ENCODE results near the gene JARID2. TPM values are rescaled to one million over a fixed set of nuclear protein-coding genes. Genes with fewer than 3 reads are reported as not detected.

Gene JARID2
- total and polyA plus RNA-seq, 2 of the 4 experiments (the other 2 are of a cell fraction) = 9.6 to 12.9 TPM

GRCh38 chr6:15368873-15369272 lies 123.0 kb downstream of the JARID2 start:
- in situ Hi-C loops (cut with MboI; ENCODE audit: low sequenced_read_pairs) (no loop called here), intact Hi-C loops (cut with micrococcal nuclease) (no loop called here), dilution Hi-C loops (cut with HindIII; ENCODE audit: low sequenced_read_pairs, unreplicated experiment) (no loop called here)
- peaks cover 95% of the 10 kb centered on the region for H4K20me1 ChIP-seq (ENCODE audit: insufficient read depth, low read length)
- H4K91ac ChIP-seq (ENCODE audit: insufficient read depth, low read depth, low read length) = no peak overlapping the region
- H3K9me3 ChIP-seq (ENCODE audit: control insufficient read depth, insufficient read depth, low read length) = no peaks in the 10 kb centered on the region
- H3K4me3 ChIP-seq (ENCODE audit: insufficient read depth, low read depth, low read length) = no peak overlapping the region
- no peak overlapping the region for H2BK20ac ChIP-seq (ENCODE audit: low read depth, low read length)
- H3K4me1 ChIP-seq (ENCODE audit: control insufficient read depth, insufficient read depth, low read length) = peaks cover 15% of the 10 kb centered on the region
- H3K27ac ChIP-seq (ENCODE audit: insufficient read depth, low read length) = no peak overlapping the region
- no peak for ATAC-seq (ENCODE audit: low read depth)
- no peaks in the 10 kb centered on the region for H3K27me3 ChIP-seq (ENCODE audit: control insufficient read depth, insufficient read depth, low read length)
- H3K14ac ChIP-seq (replicated peaks; ENCODE audit: low read depth, low read length) = no peak overlapping the region
- H3K79me1 ChIP-seq (ENCODE audit: low read depth in 1 of 2, low read length in 2 of 2) = peaks cover 31 to 88% of the 10 kb centered on the region in 2 experiments; a peak in 3 of 4 replicates
- H4K5ac ChIP-seq (ENCODE audit: low read depth, low read length) = no peak overlapping the region
- H3K9ac ChIP-seq (ENCODE audit: low read depth, low read length) = no peak overlapping the region
- DNase-seq = no peak
- 94% methylated on average over 3 of the region's 5 CpGs; no CpG with 5 or more reads in 1 of the 2 experiments for WGBS, 2 experiments (ENCODE audit: extremely low coverage in 2 of 2, insufficient read length in 1 of 2)
- no peak overlapping the region for H4K8ac ChIP-seq (ENCODE audit: low read depth in 2 of 2, low read length in 2 of 2)
- ChIA-PET POLR2A (ENCODE audit: unreplicated experiment) (no interaction called here), CTCF (no interaction called here)
- no peak overlapping the region for H3K23ac ChIP-seq (ENCODE audit: low read depth, low read length)
- H2AK5ac ChIP-seq (ENCODE audit: low read depth, low read length) = no peak overlapping the region
- no peak overlapping the region for H2BK120ac ChIP-seq (ENCODE audit: low read depth, low read length)
- no peak overlapping the region for H2AFZ ChIP-seq (replicated peaks; ENCODE audit: low read length, poor library complexity)
- H3K4ac ChIP-seq (ENCODE audit: low read depth, low read length) = no peak overlapping the region
- no peak overlapping the region for H2BK15ac ChIP-seq (ENCODE audit: low read depth, low read length)
- no peak overlapping the region for H3K56ac ChIP-seq (ENCODE audit: extremely low read depth, insufficient read depth, low read length)
- peaks cover 10% of the 10 kb centered on the region for H3K9me1 ChIP-seq (ENCODE audit: insufficient read depth, low read length)
- no peak overlapping the region for H2AK9ac ChIP-seq (replicated peaks; ENCODE audit: low read depth, low read length, poor library complexity)
- H3K4me2 ChIP-seq (ENCODE audit: low read depth, low read length) = no peak overlapping the region
- no TSS peak for BruUV-seq (replicated peaks)
- H3K18ac ChIP-seq (ENCODE audit: low read depth, low read length) = no peak overlapping the region
- TF ChIP-seq SMC3 (IDR thresholded peaks at IDR 0.05; ENCODE audit: low read depth, low read length) (no peak), RFX5 (IDR thresholded peaks at IDR 0.05; ENCODE audit: low read depth, low read length) (no peak), POLR2A (IDR thresholded peaks at IDR 0.05; ENCODE audit: low read depth, low read length) (no peak), RCOR1 (IDR thresholded peaks at IDR 0.05; ENCODE audit: insufficient replicate concordance, low read length) (no peak), MAZ (IDR thresholded peaks at IDR 0.05; ENCODE audit: borderline replicate concordance, low read depth, low read length) (no peak), USF2 (IDR thresholded peaks at IDR 0.05; ENCODE audit: low read depth, low read length) (no peak), CTCF (conservative IDR thresholded peaks at IDR 0.05; ENCODE audit: low read depth, low read length) (no peak), MAFK (IDR thresholded peaks at IDR 0.05; ENCODE audit: low read depth, low read length) (no peak), CEBPB (IDR thresholded peaks at IDR 0.05; ENCODE audit: low read depth, low read length) (no peak), FOS (IDR thresholded peaks at IDR 0.05; ENCODE audit: low read depth, low read length) (no peak), MXI1 (IDR thresholded peaks at IDR 0.05; ENCODE audit: borderline replicate concordance, low read depth, low read length) (no peak), BHLHE40 (IDR thresholded peaks at IDR 0.05; ENCODE audit: low read depth, low read length) (no peak), NFE2L2 (IDR thresholded peaks at IDR 0.05; ENCODE audit: low read depth, low read length) (no peak), ELK1 (IDR thresholded peaks at IDR 0.05; ENCODE audit: borderline replicate concordance, low read depth, low read length) (no peak), CHD1 (IDR thresholded peaks at IDR 0.05; ENCODE audit: low read depth, low read length) (no peak), RAD21 (IDR thresholded peaks at IDR 0.05; ENCODE audit: low read length) (no peak)
- no peak overlapping the region for H2BK5ac ChIP-seq (ENCODE audit: low read depth, low read length, poor library complexity, severe bottlenecking)
- no peaks in the 10 kb centered on the region for H3K36me3 ChIP-seq (ENCODE audit: control insufficient read depth, insufficient read depth, low read length)
